SK-N-SH (cell line): ENCODE data around the gene CYP1A1.
A peak's percentile ranks its signal among the peaks of the same experiment; 100 is the strongest.

ENCODE experiments used
- CTCF ChIP-seq: fragments of 200-600 bp; sonication (generic); IDR thresholded peaks from 2 replicates; pipeline ENCODE4 v1.6.1; 2017; ENCODE audit warnings: antibody characterized with exemption, mild to moderate bottlenecking, moderate library complexity
- EP300 ChIP-seq, 2 experiments: IDR thresholded peaks; 2 replicates each; pipeline versions ENCODE4 v1.4.0 to v1.6.1; 2012; ENCODE audit warnings: borderline replicate concordance in 1 of 2, low read depth in 1 of 2, low read length in 1 of 2
- GABPA ChIP-seq: IDR thresholded peaks from 2 replicates; pipeline ENCODE4 v1.4.0; 2012; ENCODE audit warnings: low read depth, mild to moderate bottlenecking
- NFIC ChIP-seq: IDR thresholded peaks from 2 replicates; pipeline ENCODE4 v1.4.0; 2012; ENCODE audit warnings: borderline replicate concordance
- POLR2AphosphoS5 ChIP-seq: IDR thresholded peaks from 2 replicates; pipeline ENCODE4 v1.6.1; 2012; ENCODE audit warnings: low read depth, low read length
- RAD21 ChIP-seq: IDR thresholded peaks from 2 replicates; pipeline ENCODE4 v1.6.1; 2012; ENCODE audit warnings: mild to moderate bottlenecking, low read length
- REST ChIP-seq: IDR thresholded peaks from 2 replicates; pipeline ENCODE4 v1.6.1; 2012; ENCODE audit warnings: mild to moderate bottlenecking, low read depth, low read length, moderate library complexity
- RFX5 ChIP-seq: IDR thresholded peaks from 2 replicates; pipeline ENCODE4 v1.6.1; 2012; ENCODE audit warnings: mild to moderate bottlenecking, improper control_type of control experiment, low read length
- USF2 ChIP-seq: fragments of 150-350 bp; IDR thresholded peaks from 2 replicates; pipeline ENCODE4 v1.6.1; 2017; ENCODE audit warnings: antibody characterized with exemption, low read length, low read depth, borderline replicate concordance
- YY1 ChIP-seq: IDR thresholded peaks from 2 replicates; pipeline ENCODE4 v1.4.0; 2012; ENCODE audit warnings: low read depth, mild to moderate bottlenecking

GRCh38 chr15:74723754-74724334 lies 1.5 kb downstream of the CYP1A1 start:
- TF ChIP-seq GABPA (no peak), CTCF (no peak), REST (no peak), POLR2AphosphoS5 (no peak), RFX5 (peak; percentile 58; the same call in 1 of the 2 replicates), YY1 (peak; percentile 65; the same call in 1 of the 2 replicates), USF2 (no peak), NFIC (no peak), RAD21 (no peak), EP300 (IDR thresholded peaks at IDR 0.05; ENCODE audit: borderline replicate concordance in 1 of 2, low read depth in 1 of 2, low read length in 1 of 2) (no peak)
